Medulla oblongata (tissue), 1 donor: ENCODE results near the gene TSPYL1.
A peak's percentile ranks its signal among the peaks of the same experiment; 100 is the strongest.
"Not testable (repeated sequence)": the region's sequence is repeated elsewhere in the genome, so short reads cannot be mapped to it uniquely, and the experiment has no call there.

Source experiments
- DNase-seq: peaks from one replicate; pipeline ENCODE4 v3.0.0-alpha.2; 2015; ENCODE audit errors: extremely low spot score

The TSPYL1 gene

GRCh38 chr6:116298273-116298672 lies 18.5 kb upstream of the TSPYL1 start:
- no peak for DNase-seq

GRCh38 chr6:116292553-116292952 lies 12.8 kb upstream of the TSPYL1 start:
- DNase-seq: no peak

DNA sequence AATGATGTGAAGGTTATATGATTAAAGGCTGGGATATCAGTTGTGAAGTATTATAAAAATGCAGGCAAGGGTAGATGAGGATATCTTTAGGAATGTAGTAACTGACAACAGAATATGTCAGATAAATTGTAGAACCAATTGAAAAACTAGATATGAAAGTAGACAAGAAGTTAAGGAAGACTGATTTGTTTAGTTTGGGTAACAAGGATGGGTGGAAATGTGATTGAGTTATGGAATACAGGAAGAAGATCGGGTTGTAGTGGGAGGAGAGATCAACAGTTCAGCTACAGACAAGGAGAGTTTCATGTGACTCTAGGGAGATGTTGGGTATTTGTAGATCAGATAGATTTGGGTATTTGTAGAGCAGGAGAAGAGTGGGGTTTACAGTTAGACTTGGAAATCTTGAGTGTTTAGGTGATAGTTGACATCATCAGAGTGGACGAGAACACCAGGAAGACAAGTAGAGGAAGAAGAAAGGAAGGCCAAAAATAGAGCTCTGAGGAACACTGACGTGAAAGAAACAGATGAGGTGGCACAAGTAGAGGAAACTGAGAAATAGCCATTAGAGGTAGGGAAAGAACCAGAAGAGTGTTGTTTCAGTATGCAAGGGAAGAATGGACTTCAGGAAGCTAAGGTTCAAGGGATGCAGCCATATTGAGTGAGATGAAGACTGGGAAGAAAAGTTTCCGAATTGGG lies 12.1 kb upstream of the TSPYL1 start:
- no peak for DNase-seq

GRCh38 chr6:116290799-116291198 lies 11.1 kb upstream of the TSPYL1 start:
- no peak for DNase-seq

GRCh38 chr6:116289876-116290275 lies 10.1 kb upstream of the TSPYL1 start:
- DNase-seq: no peak

GRCh38 chr6:116287689-116288282 lies 8.1 kb upstream of the TSPYL1 start:
- peak; percentile 81 for DNase-seq

DNA sequence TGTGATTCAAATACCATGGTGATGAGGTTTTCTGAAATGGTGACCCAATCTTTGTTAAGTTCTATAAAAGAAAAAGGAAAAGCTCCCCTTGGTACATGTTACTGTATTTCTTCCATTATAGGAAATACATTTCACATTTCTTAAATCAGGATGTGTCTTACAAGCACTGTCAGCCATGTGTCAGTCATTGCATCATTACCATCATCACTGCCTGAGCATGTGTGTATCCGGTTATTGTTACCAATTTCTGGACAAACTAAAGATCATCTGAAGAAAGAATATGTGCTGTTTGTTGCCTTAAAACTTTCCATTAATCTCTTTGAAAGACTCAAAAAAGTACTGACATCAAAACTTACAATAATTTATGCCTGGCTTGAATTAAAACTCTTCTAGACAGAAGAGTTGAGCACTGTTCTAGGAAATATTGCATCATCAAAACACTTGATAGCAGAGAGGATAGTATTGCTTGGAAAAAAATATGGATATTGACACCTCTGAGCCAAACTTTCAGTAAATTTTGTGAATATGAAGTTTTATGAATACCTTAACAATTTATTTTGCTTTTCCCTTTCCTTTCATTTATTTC lies 7.1 kb upstream of the TSPYL1 start:
- DNase-seq: no peak

DNA sequence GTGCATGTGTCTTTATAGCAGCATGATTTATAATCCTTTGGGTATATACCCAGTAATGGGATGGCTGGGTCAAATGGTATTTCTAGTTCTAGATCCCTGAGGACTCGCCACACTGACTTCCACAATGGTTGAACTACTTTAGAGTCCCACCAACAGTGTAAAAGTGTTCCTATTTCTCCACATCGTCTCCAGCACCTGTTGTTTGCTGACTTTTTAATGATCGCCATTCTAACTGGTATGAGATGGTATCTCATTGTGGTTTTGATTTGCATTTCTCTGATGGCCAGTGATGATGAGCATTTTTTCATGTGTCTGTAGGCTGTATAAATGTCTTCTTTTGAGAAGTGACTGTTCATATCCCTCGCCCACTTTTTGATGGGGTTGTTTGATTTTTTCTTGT lies 5.3 kb upstream of the TSPYL1 start:
- not testable (repeated sequence) for DNase-seq

DNA sequence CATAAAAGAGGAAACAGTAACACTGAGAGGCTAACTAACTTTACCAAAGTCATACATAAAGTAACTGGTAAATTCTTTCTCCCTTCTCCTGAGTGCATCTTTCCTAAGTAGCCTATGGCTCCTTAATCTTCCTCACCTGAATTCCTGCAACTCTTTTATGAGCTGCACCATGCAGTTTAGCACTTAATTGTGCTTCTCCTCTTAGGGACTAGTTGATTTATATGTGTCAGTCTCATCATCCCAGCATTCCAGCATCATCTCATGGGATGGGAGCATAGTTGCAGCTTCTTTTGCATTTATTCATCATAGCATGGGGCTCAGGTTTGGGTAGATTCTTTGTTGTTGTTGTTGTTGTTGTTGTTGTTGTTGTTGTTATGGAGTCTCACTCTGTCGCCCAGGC lies 3.5 kb upstream of the TSPYL1 start:
- no peak for DNase-seq

GRCh38 chr6:116282698-116283097 lies 3.0 kb upstream of the TSPYL1 start:
- no peak for DNase-seq

- DNase-seq: no peak
These were observed 1.2 kb upstream of the TSPYL1 start for GRCh38 chr6:116280933-116281316.

GRCh38 chr6:116280161-116280932 lies 617 bp upstream of the TSPYL1 start:
- peak; percentile 33 for DNase-seq

DNA sequence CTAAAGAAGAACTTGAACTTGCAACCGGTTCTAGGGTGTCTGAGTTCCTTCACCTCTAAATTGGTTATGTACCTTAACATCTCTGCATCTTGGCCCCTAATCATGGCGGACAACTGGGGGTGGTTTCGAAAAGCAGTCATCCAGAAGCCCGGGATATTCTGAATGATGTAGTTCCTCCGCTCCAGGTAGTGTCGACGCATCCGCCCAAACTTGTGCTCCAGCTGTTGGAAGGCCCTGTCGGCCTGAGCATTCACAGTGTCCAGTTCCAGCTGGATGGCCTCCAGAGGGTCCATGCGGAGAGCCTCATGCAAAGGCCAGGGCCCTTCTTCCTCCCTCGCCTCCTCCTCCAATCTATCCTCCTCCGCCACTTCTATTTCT lies 887 bp downstream of the TSPYL1 start:
- DNase-seq: peak; percentile 47

DNA sequence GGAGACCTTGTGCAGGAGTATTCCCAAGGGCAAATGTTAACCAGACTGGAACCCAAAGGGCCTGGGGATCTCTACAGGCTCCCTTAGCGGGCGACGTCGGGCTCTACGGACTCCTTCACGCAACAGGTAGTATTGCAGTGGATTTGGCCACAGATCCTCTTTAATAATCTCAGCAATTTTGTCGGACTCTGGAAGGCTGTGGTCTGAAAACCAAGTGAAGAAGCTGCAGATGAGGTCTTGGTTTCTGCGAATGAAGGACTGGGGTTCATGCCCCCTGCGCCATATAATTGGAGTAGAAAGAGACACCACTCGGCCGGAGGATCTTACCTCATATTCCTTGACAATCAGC lies 1.3 kb downstream of the TSPYL1 start:
- no peak for DNase-seq

DNA sequence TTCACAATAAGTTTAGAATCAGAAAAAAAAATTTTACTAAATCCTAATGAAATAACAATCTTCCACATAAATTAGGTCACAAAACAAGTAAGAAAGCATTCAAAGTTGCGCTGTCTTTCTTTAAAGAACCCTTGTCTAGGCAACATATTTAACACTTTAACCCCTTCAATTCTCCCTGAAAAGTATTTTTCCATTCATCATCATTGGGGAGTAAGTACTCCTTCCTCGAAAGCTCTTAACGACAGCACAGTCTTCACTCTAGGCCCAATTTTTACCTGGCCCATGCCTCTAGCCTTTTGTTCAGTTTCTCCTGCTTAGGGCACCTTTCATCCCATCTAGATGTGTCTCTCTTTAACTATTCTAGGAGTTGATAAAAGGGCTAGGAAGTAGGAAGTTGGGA lies 2.6 kb downstream of the TSPYL1 start:
- DNase-seq: no peak

DNA sequence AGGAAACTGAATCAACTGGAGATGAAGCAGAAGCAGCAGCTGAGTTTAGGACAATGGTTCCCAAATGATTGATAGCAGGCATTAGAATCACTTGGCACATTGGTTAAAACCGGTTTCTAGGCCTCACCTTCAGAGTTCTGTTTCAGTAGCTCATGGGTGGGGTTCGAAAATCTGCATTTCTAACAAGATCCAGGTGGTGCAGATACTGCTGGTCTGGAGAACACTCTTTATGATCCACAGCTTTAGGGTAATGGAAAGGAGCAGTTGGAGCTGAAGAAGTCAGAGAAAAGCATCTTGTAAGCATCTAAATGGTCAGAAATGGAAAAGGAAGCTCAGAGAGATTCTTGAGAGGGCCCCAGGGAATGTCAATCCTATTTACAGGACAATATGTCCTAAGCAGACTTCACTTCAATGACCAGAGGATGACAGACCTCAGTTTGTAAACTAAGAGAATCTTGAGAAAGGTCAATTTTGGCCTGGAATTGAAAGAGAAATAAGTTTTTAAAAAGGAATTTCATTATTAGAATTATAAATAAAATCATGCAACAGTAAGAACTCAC lies 8.5 kb downstream of the TSPYL1 start:
- DNase-seq: no peak

- DNase-seq: peak; percentile 74
These were observed 11.0 kb downstream of the TSPYL1 start for GRCh38 chr6:116268589-116269293.

GRCh38 chr6:116267836-116268588 lies 11.7 kb downstream of the TSPYL1 start:
- no peak for DNase-seq

- DNase-seq: no peak
These were observed 12.9 kb downstream of the TSPYL1 start for GRCh38 chr6:116266803-116267202.

DNA sequence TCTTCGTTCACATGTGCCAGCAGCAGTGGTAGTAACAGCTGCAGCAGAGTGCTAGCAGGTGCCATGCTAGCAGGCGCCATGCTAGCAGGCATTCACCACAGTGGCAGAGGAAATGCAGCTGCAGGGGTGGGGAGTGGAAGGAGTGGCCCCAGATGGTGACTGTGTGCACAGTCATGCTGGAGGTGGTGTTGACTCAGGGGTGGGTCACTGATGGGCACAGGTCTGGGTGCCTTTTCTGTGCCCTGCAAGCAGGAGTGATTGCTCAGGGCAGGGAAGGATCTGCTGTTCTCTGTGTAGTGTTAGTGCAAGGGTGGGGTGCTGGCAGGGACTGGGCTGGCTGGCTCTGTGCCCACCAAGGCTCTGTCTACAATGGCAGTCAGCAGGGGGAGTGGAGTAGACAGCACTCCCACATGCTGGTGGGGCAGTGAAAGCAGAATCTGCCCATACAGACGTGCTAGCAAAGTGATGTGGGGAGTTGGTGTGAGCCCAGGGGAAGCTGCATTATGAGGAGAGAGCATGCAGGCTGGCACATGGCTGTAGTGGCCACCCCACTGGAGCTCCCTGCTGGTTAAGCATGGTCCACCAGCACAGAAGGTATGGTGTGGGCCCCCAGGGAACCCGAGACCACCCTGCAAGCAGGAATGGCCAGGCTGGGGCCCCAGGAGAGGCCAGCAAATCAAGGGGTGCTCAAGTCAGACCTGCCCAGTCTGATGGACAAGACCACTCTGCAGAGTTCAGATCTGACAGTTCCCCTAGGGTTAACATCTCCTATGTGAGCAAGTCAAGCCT lies 14.5 kb downstream of the TSPYL1 start:
- DNase-seq: no peak
